ENCODE measurements around the gene CGREF1.

The CGREF1 gene

GRCh38 chr2:27095745-27096651, 22.9 kb downstream of the CGREF1 start:
- peak; percentile 57 for DNase-seq (ENCODE audit: low read depth)
- H3K4me3 ChIP-seq (ENCODE audit: low read length), result peak overlapping the region; percentile 22
- TF ChIP-seq CTCF (conservative IDR thresholded peaks at IDR 0.05; ENCODE audit: low read length), result no peak

GRCh38 chr2:27095427-27095744, 23.5 kb downstream of the CGREF1 start:
- DNase-seq (ENCODE audit: low read depth), result no peak
- TF ChIP-seq CTCF (conservative IDR thresholded peaks at IDR 0.05; ENCODE audit: low read length), result no peak
- H3K4me3 ChIP-seq (ENCODE audit: low read length), result no peak overlapping the region

GRCh38 chr2:27094353-27094984, 24.5 kb downstream of the CGREF1 start:
- H3K4me3 ChIP-seq (ENCODE audit: low read length), result no peak overlapping the region

GRCh38 chr2:27093430-27094352, 25.2 kb downstream of the CGREF1 start:
- DNase-seq (ENCODE audit: low read depth), result no peak
- TF ChIP-seq CTCF (conservative IDR thresholded peaks at IDR 0.05; ENCODE audit: low read length), result no peak
- no peak overlapping the region for H3K4me3 ChIP-seq (ENCODE audit: low read length)

More at GRCh38 chr2:27094353-27094984, 24.5 kb downstream of the CGREF1 start:
- TF ChIP-seq CTCF (conservative IDR thresholded peaks at IDR 0.05; ENCODE audit: low read length), result no peak
- DNase-seq (ENCODE audit: low read depth), result no peak

GRCh38 chr2:27092696-27093429, 26.1 kb downstream of the CGREF1 start:
- no peak for DNase-seq (ENCODE audit: low read depth)
- TF ChIP-seq CTCF (conservative IDR thresholded peaks at IDR 0.05; ENCODE audit: low read length), result no peak

More at GRCh38 chr2:27092696-27093429, 26.1 kb downstream of the CGREF1 start:
- H3K4me3 ChIP-seq (ENCODE audit: low read length), result no peak overlapping the region
